ENCODE results near the gene DALRD3. TPM values are rescaled to one million over a fixed set of nuclear protein-coding genes. Genes with fewer than 3 reads are reported as not detected.
"Not testable (repeated sequence)": the region's sequence is repeated elsewhere in the genome, so short reads cannot be mapped to it uniquely, and the experiment has no call there.

The DALRD3 gene
- polyA plus RNA-seq, 1 donor = 32.6 TPM

- peak; percentile 60 for DNase-seq (ENCODE audit: low read depth)
These were observed 3.7 kb upstream of the DALRD3 start, which contains the start of gene NDUFAF3 for GRCh38 chr3:49021813-49022687. TSS of gene NDUFAF3 (plus strand) at chr3:49022121. CDS start at chr3:49022145, 24 bp downstream.

DNA sequence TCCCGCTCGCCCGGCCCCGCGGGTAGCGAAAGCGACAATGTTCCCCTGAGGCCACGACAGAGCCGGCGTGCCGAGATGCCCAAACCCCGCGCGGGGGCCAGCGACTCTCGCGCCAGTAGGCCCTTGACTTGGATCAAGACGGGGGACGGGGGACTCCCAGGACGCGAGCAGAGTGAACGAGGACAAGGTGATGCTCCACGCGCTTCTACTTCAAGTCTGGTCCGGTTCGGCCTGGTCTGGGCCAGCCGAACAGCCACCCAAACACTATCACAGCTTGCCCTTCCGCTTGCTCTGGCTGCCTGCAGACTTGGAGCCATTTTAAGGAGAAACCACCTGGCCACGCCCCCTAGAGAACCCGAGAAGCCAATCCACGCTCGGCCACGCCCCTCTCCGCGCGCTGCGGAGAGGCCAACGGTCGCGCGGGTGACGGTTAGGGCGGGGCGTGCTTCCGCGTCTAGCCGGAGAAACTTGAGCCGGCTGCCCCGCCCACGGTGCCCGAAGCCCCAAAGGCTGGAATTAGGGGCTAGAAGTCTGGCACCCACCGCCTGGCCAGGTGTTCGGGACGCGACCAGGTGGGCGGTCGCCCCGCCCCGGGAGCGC, 2.9 kb upstream of the DALRD3 start:
- DNase-seq (ENCODE audit: low read depth) = peak; percentile 92

GRCh38 chr3:49020330-49021212, 2.2 kb upstream of the DALRD3 start:
- DNase-seq (ENCODE audit: low read depth) = no peak

DNA sequence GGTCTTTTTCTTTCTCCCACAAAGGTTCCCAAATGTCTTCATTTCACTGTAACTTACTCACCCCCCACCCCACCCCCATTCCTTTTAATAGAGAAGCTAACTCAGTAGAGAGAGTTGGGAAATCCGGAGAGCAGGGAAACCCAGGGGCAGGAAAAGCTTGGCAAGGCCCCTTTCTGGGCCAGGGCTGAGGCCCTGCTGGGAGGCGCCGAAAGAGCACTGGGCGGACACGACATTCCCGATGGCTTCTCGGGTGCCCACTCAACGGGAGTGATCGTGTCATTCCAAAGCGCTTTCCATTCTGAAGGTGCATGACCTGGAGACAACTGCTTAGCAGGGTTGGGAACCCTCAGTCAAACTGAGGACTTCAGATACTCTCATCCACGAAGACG, 1.6 kb upstream of the DALRD3 start:
- no peak for DNase-seq (ENCODE audit: low read depth)

GRCh38 chr3:49018707-49019006, 277 bp upstream of the DALRD3 start:
- DNase-seq (ENCODE audit: low read depth) = no peak

GRCh38 chr3:49017229-49017970, 980 bp downstream of the DALRD3 start:
- DNase-seq (ENCODE audit: low read depth) = no peak

GRCh38 chr3:49016414-49017228, 1.8 kb downstream of the DALRD3 start:
- no peak for DNase-seq (ENCODE audit: low read depth)

DNA sequence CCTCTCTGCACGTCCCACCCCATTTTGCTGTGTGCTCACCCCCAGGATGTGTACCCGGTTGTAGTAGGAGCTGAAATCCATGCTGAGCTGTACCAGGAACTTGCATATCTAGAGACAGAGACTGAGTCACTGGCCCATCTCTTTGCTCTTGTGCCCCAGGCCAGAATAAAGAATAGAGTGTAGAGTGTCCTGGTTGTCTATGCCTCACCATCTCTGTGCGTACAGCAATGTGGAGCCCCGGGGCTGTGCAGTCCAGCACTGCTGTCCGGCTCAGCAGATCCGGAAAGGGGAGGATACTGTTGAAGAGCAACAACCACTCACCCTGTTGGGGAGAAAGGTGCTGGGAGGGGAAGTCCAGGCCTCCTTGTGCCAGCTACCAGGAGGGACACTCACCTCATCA, 2.6 kb downstream of the DALRD3 start:
- no peak for DNase-seq (ENCODE audit: low read depth)

- DNase-seq (ENCODE audit: low read depth) = no peak
These were observed 3.3 kb downstream of the DALRD3 start for GRCh38 chr3:49015072-49015471.

DNA sequence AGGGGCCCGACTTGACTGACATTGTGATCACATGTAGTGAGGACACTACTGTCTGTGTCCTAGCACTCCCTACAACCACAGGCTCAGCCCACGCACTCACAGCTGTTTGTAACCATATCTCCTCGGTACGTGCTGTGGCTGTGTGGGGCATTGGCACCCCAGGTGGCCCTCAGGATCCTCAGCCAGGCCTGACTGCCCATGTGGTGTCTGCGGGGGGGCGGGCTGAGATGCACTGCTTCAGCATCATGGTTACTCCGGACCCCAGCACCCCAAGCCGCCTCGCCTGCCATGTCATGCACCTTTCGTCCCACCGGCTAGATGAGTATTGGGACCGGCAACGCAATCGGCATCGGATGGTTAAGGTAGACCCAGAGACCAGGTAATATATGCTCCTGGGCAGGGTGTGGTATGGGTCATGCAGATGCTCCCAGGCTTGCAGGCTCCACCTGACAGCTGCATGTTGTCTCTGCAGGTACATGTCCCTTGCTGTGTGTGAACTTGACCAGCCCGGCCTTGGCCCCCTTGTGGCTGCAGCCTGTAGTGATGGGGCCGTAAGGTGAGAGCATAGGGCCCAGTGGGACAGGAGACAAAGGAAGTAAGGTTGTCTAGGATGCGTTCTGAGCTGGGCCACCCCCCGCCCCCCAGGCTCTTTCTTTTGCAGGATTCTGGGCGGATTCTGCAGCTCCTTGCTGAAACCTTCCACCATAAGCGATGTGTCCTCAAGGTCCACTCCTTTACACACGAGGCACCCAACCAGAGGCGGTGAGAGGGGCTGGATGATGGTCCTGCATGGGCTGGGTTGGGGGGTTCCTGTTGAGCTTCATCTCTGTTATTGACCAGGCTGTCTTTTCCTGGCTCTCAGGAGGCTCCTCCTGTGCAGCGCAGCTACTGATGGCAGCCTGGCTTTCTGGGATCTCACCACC, 4.4 kb downstream of the DALRD3 start:
- no peak for DNase-seq (ENCODE audit: low read depth)

GRCh38 chr3:49013113-49013737, 5.2 kb downstream of the DALRD3 start:
- no peak for DNase-seq (ENCODE audit: low read depth)

- no peak for DNase-seq (ENCODE audit: low read depth)
These were observed 5.9 kb downstream of the DALRD3 start for GRCh38 chr3:49012441-49013017.

DNA sequence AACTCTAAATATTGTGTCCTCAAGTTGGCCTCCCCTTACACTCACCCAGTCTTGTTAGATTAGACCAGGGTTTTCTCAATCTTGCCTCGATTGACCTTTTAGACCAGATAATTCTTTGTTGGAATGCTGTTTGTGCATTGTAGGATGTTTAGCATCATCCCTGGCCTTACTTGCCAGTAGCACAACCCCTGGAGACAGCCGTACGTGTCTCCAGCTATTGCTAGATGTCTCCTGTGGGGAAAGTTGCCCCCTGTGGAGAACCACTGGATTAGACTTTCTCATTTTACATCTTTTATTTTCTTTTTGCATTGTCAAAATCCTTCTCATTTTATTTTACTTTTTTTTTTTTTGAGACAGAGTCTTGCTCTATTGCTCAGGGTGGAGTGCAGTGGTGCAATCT, 9.0 kb downstream of the DALRD3 start:
- DNase-seq (ENCODE audit: low read depth) = no peak

DNA sequence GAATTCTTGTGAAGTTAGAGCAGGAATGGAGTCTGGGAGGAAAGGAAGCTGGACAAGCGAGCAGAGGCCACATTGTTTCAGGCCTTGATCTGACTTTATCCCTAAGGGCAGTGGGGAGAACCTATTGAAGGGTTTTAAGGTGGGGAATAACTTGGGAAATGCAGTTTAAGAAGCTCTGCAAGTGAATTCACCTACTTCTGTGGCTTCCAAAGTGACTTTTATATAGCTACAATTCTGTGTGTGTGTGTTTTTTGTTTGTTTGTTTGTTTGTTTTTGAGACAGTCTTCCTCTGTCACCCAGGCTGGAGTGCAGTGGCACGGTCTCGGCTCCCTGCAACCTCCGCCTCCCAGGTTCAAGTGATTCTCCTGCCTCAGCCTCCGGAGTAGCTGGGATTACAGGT, 9.8 kb downstream of the DALRD3 start:
- DNase-seq (ENCODE audit: low read depth) = not testable (repeated sequence)

DNA sequence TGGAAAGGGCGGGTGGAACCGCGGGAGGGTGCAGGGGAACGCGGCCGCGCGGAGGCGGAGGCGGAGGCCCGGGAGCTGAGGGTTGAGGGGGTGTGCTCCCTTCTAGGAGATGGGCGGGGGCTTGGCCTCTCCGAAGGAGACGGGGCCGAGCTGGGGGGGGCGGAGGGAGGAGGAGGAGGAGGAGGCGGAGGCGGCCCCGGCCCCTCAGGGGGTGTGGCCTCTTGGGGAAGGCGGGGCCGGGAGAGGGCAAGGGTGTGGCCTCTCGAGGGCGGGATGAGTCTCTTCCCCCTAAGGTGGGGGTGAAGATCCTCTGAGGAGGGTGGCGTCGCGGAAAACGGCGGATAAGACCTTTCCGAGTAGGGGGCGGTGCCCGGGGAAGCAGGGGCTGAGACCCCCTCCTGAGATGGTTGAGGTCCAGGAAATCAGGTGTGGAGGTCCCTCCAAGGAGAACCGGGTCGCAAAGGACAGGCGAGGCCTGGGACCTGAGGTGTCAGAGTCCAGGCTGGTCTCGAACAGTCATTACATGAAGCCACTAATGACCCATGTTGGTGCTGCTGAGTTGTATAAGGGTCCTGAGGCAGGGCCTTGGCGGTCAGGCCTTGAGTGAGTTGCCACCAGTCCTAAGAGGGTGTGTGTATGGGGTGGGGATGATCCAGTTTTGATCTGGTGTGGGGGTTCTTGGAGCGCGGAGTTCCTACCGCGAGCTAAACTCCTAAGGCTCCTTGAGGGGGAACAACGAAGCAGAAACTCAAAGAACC, 10.4 kb downstream of the DALRD3 start:
- DNase-seq (ENCODE audit: low read depth) = no peak

DNA sequence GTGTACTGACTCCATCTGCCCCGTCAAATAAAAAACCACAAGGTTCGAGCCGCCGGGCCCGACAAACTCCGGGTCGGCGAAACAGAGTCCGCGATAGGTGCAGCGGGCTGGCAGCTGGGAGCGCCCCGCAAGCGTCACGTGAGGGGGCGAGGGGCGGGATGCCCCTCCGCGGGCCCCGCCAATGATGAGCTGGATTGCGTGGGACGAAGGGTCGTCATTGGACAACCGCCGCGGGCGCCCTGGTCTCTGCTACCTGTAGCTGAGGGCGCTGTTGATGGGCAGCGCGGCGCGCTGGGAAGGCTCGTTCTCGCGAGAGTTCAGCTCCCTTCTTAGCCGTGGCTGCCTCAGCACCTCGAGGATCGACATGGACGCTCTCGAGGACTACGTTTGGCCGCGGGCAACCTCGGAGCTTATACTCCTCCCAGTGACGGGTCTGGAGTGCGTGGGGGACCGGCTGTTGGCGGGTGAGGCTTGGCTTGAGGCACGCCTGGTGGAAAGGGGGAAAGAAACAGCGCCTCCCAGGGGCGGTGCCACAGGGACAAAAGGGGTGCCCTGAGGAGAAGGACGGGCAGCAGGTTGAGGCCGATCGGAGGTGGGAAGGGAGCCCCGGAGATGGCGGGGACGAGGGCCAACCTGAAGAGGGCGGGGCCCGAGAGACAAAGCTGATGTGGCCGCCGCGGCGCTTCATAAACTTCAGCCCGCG, 11.2 kb downstream of the DALRD3 start, which contains the start of gene WDR6:
WDR6 (plus strand) TSS at position 324 of the 703 bp plus-strand sequence; CDS start at position 365, 41 bp downstream.
- peak; percentile 89 for DNase-seq (ENCODE audit: low read depth)

GRCh38 chr3:49006408-49007067, 11.8 kb downstream of the DALRD3 start:
- DNase-seq (ENCODE audit: low read depth) = no peak

Measured in forelimb muscle (tissue), 1 donor.